Parathyroid adenoma (tissue), 2 donors: ENCODE results near the gene MFF.

Source experiments
- H2AFZ ChIP-seq: fragments of 300-600 bp; sonication (generic); one replicate; pipeline ENCODE4 v1.7.0; 2017; ENCODE audit warnings: antibody characterized with exemption, mild to moderate bottlenecking
- H3K27ac ChIP-seq: fragments of 300-600 bp; sonication (generic); one replicate; pipeline ENCODE4 v1.7.0; 2017
- H3K27me3 ChIP-seq: fragments of 300-600 bp; sonication (generic); one replicate; pipeline ENCODE4 v1.7.0; 2017; ENCODE audit warnings: low read length; ENCODE audit not compliant: control insufficient read depth, insufficient read depth
- H3K36me3 ChIP-seq: fragments of 300-600 bp; sonication (generic); one replicate; pipeline ENCODE4 v1.7.0; 2017; ENCODE audit warnings: low read length; ENCODE audit not compliant: control insufficient read depth, insufficient read depth
- H3K4me1 ChIP-seq: fragments of 300-600 bp; sonication (generic); one replicate; pipeline ENCODE4 v1.7.0; 2017; ENCODE audit warnings: control low read depth
- H3K4me2 ChIP-seq: fragments of 300-600 bp; sonication (generic); one replicate; pipeline ENCODE4 v1.7.0; 2017; ENCODE audit warnings: low read length
- H3K4me3 ChIP-seq: fragments of 300-600 bp; sonication (generic); one replicate; pipeline ENCODE4 v1.7.0; 2017; ENCODE audit warnings: low read depth, low read length
- H3K79me2 ChIP-seq: fragments of 300-600 bp; sonication (generic); one replicate; pipeline ENCODE4 v1.7.0; 2017; ENCODE audit warnings: control low read depth
- H3K9ac ChIP-seq: fragments of 300-600 bp; sonication (generic); one replicate; pipeline ENCODE4 v1.7.0; 2017; ENCODE audit warnings: mild to moderate bottlenecking
- H3K9me3 ChIP-seq: fragments of 300-600 bp; sonication (generic); one replicate; pipeline ENCODE4 v1.7.0; 2017; ENCODE audit warnings: low read length; ENCODE audit not compliant: control insufficient read depth
- CTCF ChIP-seq: fragments of 300-600 bp; sonication (generic); IDR thresholded peaks from one replicate; pipeline ENCODE4 v1.7.0; 2017; ENCODE audit warnings: antibody characterized with exemption, mild to moderate bottlenecking
- donor health status: primary hyperparathyroidism.

The MFF gene

DNA sequence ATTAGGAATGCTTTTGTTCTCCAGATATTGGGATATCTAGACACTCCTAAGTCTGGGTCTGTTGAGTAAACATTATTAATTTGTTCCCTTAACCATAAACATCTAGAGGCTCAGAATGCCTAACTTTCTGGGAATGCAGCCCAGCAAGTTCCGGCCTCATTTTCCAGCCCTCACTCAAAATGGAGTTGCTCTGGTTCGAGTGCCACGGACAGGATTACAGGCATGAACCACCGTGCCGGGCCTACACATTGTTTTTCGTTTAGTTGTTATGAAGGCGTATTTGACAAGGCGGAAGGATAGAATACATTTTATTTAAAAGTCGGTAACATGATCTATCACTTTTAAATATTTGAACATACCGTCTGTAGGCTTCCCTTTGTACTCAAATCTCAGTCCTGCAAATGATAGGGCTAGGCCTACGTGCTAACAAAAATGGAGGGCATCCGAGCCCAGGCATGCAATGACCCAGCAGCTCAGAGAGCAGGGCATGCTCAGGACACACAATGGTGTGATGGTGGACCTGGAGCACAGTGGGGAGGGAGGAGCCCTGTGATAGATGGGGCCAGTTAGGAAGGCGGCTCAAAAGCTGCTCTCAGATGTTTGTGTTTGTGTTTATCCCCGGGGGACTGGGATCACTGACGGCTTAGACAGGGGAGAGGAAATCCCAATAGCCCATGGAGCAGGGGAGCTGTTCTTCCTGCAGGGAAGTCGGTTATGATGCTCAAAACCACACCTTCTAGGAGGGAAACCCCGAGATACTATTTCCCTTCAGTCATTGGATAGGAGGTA lies 65.6 kb downstream of the MFF start:
- Histone ChIP-seq H3K9me3 (no peaks in the 10 kb centered on the region), H3K36me3 (no peaks in the 10 kb centered on the region), H3K27me3 (no peaks in the 10 kb centered on the region), H3K4me2 (no peak overlapping the region), H3K79me2 (no peaks in the 10 kb centered on the region), H3K27ac (no peak overlapping the region), H3K9ac (no peak overlapping the region), H3K4me1 (no peaks in the 10 kb centered on the region), H2AFZ (no peak overlapping the region), H3K4me3 (no peak overlapping the region)
- no peak for TF ChIP-seq CTCF

DNA sequence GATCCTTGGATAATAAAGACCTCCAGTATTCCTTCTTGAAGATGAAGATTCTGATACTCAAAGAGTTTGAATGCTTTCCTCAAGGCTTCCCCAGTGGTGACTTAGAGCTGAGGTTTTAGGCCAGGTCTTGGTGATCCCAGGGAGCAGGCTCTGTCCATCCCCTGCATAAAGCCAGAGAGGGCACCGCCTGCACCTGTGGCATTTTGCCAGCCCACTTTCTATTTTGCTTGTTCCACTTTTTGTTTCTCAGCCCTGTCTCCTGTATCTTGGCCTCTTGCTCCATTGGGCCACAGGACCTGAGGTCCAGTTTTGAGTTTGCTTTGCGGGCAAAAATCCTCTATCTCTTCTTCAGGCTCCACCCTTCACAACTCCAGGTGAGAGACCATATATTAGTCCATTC lies 69.3 kb downstream of the MFF start:
- H3K9ac ChIP-seq = no peak overlapping the region
- no peaks in the 10 kb centered on the region for H3K27me3 ChIP-seq
- no peak overlapping the region for H3K4me2 ChIP-seq
- H3K79me2 ChIP-seq = no peaks in the 10 kb centered on the region
- no peak overlapping the region for H3K27ac ChIP-seq
- no peaks in the 10 kb centered on the region for H3K36me3 ChIP-seq
- TF ChIP-seq CTCF = no peak
- H3K4me1 ChIP-seq = no peaks in the 10 kb centered on the region
- H3K9me3 ChIP-seq = no peaks in the 10 kb centered on the region
- H3K4me3 ChIP-seq = no peak overlapping the region
- no peak overlapping the region for H2AFZ ChIP-seq

GRCh38 chr2:227395556-227395955 lies 70.5 kb downstream of the MFF start:
- H3K9me3 ChIP-seq = no peaks in the 10 kb centered on the region
- no peaks in the 10 kb centered on the region for H3K36me3 ChIP-seq
- no peaks in the 10 kb centered on the region for H3K27me3 ChIP-seq
- no peak overlapping the region for H3K4me3 ChIP-seq
- no peak overlapping the region for H3K27ac ChIP-seq
- H3K4me1 ChIP-seq = no peaks in the 10 kb centered on the region
- H3K9ac ChIP-seq = no peak overlapping the region
- no peaks in the 10 kb centered on the region for H3K79me2 ChIP-seq
- H3K4me2 ChIP-seq = no peak overlapping the region
- no peak for TF ChIP-seq CTCF
- no peak overlapping the region for H2AFZ ChIP-seq

DNA sequence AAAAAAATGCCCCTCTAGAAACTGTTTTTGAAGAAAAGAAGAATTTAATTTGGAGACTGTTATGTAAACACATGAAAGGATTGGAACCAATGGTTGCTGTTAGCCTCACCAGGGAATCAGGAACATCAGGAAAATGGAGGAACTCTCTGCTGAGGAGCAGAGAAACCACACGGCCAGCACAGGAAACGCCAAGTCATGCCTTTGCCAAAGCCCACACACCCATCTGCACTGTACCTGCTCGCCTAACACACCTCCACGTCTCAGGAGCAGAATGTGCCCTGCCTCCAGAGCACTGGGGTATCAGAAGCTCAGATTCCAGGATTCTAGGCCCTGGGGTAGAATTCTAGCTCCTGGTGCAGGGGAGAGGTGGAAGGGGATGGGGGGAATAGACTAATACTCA lies 72.5 kb downstream of the MFF start:
- Histone ChIP-seq H3K27me3 (no peaks in the 10 kb centered on the region), H3K36me3 (no peaks in the 10 kb centered on the region), H3K9me3 (no peaks in the 10 kb centered on the region), H2AFZ (no peak overlapping the region), H3K4me3 (no peak overlapping the region), H3K4me2 (no peak overlapping the region), H3K9ac (no peak overlapping the region), H3K4me1 (no peaks in the 10 kb centered on the region), H3K79me2 (no peaks in the 10 kb centered on the region), H3K27ac (no peak overlapping the region)
- TF ChIP-seq CTCF = no peak
